ENCODE measurements around the gene CXCR4. TPM values are rescaled to one million over a fixed set of nuclear protein-coding genes. Genes with fewer than 3 reads are reported as not detected.
A peak's percentile ranks its signal among the peaks of the same experiment; 100 is the strongest.

CXCR4 gene
- total RNA-seq, 1 donor from 2014 or later = 88.8 TPM

DNA sequence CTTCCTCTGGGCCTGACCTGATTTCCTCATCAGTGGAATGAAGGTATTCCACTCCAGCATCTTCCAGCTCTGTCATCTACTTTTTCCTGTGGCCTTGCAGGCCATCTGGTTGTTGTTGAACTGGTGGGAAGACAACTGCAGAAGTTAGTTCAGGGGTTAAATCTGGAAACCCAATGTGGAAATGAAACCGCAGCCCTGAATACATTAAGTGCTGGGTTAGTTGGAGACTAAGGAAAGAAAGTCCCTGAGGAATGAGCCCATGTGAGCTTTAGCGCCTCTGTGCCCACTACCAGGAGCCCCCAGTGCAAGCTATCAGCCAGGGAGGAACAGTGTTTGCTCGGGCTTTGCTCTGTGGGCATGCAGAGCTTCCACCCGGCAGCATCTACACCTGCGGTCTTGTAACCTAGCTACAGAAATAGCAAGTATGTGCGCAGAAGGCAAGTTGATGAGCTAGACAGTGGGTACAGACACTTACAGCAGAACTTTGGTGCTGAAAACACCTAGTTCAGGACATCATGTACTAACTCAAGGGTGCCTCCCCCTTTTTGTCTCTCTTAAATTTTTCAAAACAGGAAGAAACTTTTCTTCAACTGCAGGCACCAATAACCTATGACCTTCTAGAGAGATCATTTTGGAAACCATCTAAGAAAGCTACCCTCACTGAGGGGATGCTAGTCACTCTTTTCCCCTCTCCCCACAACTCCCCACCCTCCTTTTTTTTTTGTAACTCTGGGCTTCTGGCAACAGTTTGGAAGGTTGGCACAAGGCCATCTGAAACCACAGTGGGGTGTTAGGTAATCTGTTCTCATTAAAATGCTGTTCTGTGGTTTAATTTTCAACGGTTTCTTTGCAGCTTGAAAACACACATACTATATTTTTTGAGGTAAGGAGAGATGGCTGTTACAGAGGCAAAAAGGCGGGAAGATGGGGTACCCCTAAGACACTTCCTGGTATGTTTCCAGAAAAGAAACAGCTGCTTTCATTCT, 18.3 kb upstream of the CXCR4 start:
- Mint-ChIP-seq H3K9me3 (no peaks in the 10 kb centered on the region), H3K36me3 (ENCODE audit: low read depth) (no peaks in the 10 kb centered on the region), H3K4me1 (peaks cover 80% of the 10 kb centered on the region), H3K27me3 (peaks cover 39% of the 10 kb centered on the region), H3K27ac (peak overlapping the region; percentile 66), H3K4me3 (peak overlapping the region; percentile 48)
- intact Hi-C loops (cut with micrococcal nuclease) = no loop called here
- DNase-seq = peak; percentile 90

DNA sequence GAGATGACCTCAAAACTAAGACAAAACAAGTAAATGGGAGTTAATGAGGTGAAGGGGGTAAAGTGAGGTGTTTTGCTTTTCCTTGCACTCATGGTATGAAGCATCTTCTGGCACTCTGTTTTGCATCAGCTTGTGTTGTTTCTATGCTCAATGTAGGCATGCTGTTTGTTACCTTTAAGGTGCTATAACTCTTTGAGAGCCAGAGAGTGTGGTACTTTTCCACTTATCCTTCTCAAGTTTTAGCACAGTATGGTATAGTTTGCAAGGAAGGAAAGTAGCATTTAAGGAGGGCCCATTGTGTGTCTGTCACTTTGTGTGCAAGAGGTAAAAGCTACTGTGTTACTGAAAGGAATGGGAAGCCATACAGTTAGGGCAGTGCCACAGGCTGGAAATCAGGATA, 17.5 kb upstream of the CXCR4 start:
- H3K36me3 Mint-ChIP-seq (ENCODE audit: low read depth) = no peaks in the 10 kb centered on the region
- peaks cover 32% of the 10 kb centered on the region for H3K27me3 Mint-ChIP-seq
- H3K27ac Mint-ChIP-seq = peak overlapping the region; percentile 39
- peaks cover 84% of the 10 kb centered on the region for H3K4me1 Mint-ChIP-seq
- intact Hi-C loops (cut with micrococcal nuclease) = no loop called here
- H3K4me3 Mint-ChIP-seq = peak overlapping the region; percentile 15
- DNase-seq = no peak
- H3K9me3 Mint-ChIP-seq = no peaks in the 10 kb centered on the region

DNA sequence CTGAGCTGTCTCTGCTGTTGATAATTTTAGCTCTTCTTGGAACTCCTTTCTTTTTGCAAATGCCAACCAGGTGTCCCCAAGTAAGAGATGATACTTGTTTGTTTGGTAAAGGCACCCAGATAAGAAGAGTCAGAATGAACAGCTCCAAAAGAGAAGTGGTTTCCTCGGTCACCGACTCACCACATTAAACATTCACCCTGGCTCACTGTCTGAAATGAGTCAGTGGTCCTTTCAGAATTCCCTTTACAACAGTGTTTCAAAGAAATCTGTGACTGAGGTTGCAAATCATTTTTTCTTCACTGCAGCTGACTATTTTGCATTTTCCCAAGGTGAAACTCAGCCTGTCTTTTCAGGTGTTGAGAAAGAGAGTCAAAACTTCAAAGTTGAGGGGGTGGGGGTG, 16.2 kb upstream of the CXCR4 start:
- Mint-ChIP-seq H3K27ac (peak overlapping the region; percentile 81), H3K4me1 (peaks cover 87% of the 10 kb centered on the region), H3K36me3 (ENCODE audit: low read depth) (peaks cover 2% of the 10 kb centered on the region), H3K4me3 (peak overlapping the region; percentile 58), H3K9me3 (no peaks in the 10 kb centered on the region), H3K27me3 (peaks cover 25% of the 10 kb centered on the region)
- peak; percentile 90 for DNase-seq
- intact Hi-C loops (cut with micrococcal nuclease) = loop anchor here (1.0 to 5.0 kb wide), 8 partner anchors 79 to 317 kb away; partner anchors contain the start of gene DARS1

DNA sequence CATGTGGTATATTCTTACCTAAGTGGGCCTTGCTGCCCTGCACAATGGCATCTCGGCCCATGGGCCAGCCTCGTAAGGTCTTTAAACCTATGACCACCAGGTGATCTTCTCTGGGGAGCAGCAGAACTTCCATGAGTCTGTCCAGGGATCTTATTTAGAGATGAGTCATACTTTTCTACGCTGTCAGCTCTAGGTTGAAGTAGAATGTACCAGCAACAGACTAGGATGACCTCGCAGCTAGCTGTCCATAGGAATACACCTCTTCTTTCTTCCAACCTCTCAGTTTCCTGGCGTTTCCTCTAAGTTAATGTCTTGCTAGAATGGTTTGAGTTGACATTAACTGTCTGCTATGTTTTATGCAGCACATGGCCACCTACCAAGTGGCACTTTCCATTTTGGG, 15.6 kb upstream of the CXCR4 start:
- peaks cover 26% of the 10 kb centered on the region for H3K27me3 Mint-ChIP-seq
- peak; percentile 65 for DNase-seq
- H3K9me3 Mint-ChIP-seq = no peaks in the 10 kb centered on the region
- peak overlapping the region; percentile 81 for H3K27ac Mint-ChIP-seq
- H3K36me3 Mint-ChIP-seq (ENCODE audit: low read depth) = peaks cover 4% of the 10 kb centered on the region
- H3K4me1 Mint-ChIP-seq = peaks cover 90% of the 10 kb centered on the region
- peak overlapping the region; percentile 58 for H3K4me3 Mint-ChIP-seq
- intact Hi-C loops (cut with micrococcal nuclease) = loop anchor here (2.0 to 5.0 kb wide), 5 partner anchors 73 to 316 kb away; no protein-coding TSS in a partner anchor

DNA sequence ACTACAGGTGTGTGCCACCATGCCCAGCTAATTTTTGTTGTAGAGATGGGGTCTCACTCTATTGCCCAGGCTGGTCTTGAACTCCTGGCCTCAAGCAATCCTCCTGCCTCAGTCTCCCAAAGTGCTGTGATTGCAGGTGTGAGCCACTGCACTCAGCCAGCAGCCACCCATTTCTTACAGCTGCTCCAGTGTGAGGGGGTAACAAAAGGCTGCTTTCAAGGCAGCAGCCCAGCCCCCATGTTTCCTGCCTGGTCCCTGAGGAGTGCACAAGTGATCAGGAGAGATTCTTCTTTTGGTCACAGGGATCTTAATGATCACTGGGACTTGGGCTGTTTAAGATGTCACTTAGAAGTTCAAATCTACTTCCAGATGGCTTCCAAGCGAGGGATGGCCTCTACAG, 15.2 kb upstream of the CXCR4 start:
- Mint-ChIP-seq H3K9me3 (no peaks in the 10 kb centered on the region), H3K36me3 (ENCODE audit: low read depth) (peaks cover 5% of the 10 kb centered on the region), H3K27me3 (peaks cover 25% of the 10 kb centered on the region), H3K4me3 (peak overlapping the region; percentile 76), H3K4me1 (peaks cover 92% of the 10 kb centered on the region), H3K27ac (peak overlapping the region; percentile 81)
- DNase-seq = no peak
- intact Hi-C loops (cut with micrococcal nuclease) = loop anchor here (2.0 to 5.0 kb wide), 5 partner anchors 74 to 316 kb away; no protein-coding TSS in a partner anchor

DNA sequence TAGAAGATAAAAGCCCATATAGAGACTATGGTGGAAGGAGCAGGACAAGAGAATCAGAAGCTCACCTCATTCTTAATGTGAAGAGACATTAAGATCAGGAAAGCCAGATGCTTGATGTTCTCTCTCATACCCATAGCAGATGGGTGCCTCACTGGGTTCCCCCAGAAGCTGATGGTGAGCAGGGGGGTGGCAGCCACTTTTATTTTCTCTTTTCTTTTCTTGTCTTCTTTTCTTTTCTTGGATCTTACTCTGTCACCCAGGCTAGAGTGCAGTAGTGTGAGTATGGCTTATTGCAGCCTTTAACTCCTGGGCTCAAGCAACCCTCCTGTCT, 14.8 kb upstream of the CXCR4 start:
- Mint-ChIP-seq H3K36me3 (ENCODE audit: low read depth) (peaks cover 5% of the 10 kb centered on the region), H3K27ac (peak overlapping the region; percentile 81), H3K4me1 (peaks cover 91% of the 10 kb centered on the region), H3K27me3 (peaks cover 23% of the 10 kb centered on the region), H3K9me3 (no peaks in the 10 kb centered on the region), H3K4me3 (peak overlapping the region; percentile 76)
- DNase-seq = peak; percentile 74
- intact Hi-C loops (cut with micrococcal nuclease) = loop anchor here (1.0 to 5.0 kb wide), 10 partner anchors 14 to 315 kb away; partner anchors contain the start of gene CXCR4

DNA sequence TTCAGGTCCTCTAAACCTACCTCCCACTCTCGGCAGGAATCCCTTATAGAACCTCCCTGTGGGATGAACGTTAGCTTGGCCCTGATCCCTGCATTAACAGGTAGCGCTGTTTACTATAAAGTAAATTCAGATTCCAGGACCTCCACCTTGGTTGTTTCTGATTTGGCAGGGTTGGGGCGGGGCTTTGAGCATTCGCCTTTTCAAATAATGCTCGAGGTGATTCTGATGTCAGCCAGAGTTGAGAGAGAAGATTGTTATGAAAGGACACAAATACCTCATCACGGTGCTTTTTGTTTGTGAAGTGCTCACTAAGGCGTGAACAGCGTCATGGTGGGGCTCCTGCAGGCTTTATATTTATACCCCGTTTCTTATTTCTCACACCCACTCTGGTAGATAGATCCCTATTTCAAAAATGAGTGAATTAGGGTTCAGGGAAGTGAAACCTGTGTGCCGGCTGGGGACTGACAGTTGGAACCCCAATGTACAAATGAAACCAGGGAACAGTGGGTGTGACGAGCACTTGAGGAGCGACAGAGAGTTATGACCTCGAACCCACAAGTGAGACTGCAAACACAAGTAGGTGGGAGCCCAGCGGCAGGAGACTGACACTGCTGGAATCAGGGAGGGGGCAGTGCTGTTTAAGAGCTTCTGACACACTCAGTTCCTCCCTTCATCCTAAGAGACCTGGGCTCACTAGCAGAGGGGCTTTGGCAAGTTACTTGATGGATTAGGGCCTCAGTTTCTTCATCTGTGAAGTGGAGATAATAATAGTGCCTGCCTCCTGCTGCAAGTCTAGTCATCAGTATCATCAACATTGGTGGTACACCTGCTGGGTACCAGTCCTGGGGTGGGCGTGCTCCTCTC, 14.2 kb upstream of the CXCR4 start:
- Mint-ChIP-seq H3K9me3 (no peaks in the 10 kb centered on the region), H3K27me3 (peaks cover 23% of the 10 kb centered on the region), H3K27ac (peak overlapping the region; percentile 81), H3K4me1 (peaks cover 88% of the 10 kb centered on the region), H3K36me3 (ENCODE audit: low read depth) (peaks cover 5% of the 10 kb centered on the region), H3K4me3 (peak overlapping the region; percentile 76)
- intact Hi-C loops (cut with micrococcal nuclease) = loop anchor here (1.0 to 5.0 kb wide), 10 partner anchors 14 to 315 kb away; partner anchors contain the start of gene CXCR4
- peak; percentile 91 for DNase-seq

DNA sequence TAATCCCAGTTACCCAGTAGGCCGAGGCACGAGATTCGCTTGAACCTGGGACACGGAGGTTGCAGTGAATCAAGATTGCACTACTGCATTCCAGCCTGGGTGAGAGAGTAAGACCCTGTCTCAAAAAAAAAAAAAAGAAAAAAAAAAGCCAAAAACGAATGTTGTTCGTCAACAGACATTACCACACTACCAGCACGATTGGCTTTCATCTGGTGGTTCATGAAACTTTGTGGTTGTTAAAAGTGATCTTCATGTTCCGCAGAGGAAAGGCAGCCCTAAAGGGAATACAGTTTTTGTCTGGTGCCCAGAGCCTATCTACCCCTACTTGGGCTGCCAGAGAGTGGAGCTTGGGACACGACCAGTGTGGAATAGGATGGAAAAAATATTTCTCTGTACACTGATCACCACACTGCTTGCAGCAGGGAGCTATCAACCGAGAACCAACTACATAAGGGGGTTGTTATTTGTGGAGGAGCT, 13.6 kb upstream of the CXCR4 start:
- peaks cover 5% of the 10 kb centered on the region for H3K36me3 Mint-ChIP-seq (ENCODE audit: low read depth)
- peak overlapping the region; percentile 76 for H3K4me3 Mint-ChIP-seq
- peak overlapping the region; percentile 81 for H3K27ac Mint-ChIP-seq
- peaks cover 81% of the 10 kb centered on the region for H3K4me1 Mint-ChIP-seq
- intact Hi-C loops (cut with micrococcal nuclease) = loop anchor here (5.0 kb wide), 3 partner anchors 124 to 314 kb away; no protein-coding TSS in a partner anchor
- H3K27me3 Mint-ChIP-seq = peaks cover 23% of the 10 kb centered on the region
- no peaks in the 10 kb centered on the region for H3K9me3 Mint-ChIP-seq
- DNase-seq = peak; percentile 89

DNA sequence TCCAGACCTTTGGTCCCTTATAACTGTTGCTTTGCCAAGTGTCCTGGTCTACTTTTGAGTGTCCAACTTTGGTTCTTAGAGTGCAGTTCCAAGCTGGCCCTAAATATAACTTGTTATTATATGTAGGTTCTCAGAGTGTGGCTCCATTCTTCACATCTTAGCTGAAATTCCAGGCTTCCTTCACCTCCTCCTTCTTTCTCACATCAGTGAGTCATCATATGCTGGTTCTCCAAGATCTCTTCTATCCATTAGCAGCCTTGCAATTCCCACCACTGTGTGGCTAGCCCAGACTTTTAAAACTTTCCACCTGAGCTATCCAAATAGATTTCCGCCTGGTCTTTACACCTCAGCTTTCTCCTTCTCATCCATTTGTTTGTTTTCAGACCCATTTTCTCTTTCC, 12.6 kb upstream of the CXCR4 start:
- Mint-ChIP-seq H3K36me3 (ENCODE audit: low read depth) (peaks cover 5% of the 10 kb centered on the region), H3K4me1 (peaks cover 74% of the 10 kb centered on the region), H3K27me3 (peaks cover 26% of the 10 kb centered on the region), H3K27ac (peak overlapping the region; percentile 46), H3K9me3 (no peaks in the 10 kb centered on the region), H3K4me3 (peak overlapping the region; percentile 17)
- no peak for DNase-seq
- intact Hi-C loops (cut with micrococcal nuclease) = loop anchor here (5.0 kb wide), 3 partner anchors 123 to 313 kb away; no protein-coding TSS in a partner anchor

DNA sequence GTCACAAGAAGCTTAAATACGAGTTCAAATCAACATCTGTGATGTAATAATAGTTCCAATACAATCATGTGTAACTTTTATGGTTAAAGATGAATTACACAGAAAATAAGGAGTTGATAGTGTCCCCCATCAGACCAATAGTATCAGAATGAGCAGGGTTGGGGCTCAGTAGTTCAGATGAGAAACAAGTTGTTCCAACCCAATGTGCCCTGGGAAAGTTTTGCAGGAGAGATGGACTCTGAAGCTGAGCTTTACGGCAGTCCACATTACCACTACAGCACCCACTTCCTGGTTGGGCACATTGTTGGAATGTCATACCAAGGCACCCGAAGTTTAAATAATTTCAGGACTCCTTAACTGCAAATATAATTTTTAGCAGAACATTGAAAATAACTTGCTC, 12.1 kb upstream of the CXCR4 start:
- peaks cover 5% of the 10 kb centered on the region for H3K36me3 Mint-ChIP-seq (ENCODE audit: low read depth)
- peaks cover 73% of the 10 kb centered on the region for H3K4me1 Mint-ChIP-seq
- H3K9me3 Mint-ChIP-seq = no peaks in the 10 kb centered on the region
- peak; percentile 68 for DNase-seq
- intact Hi-C loops (cut with micrococcal nuclease) = loop anchor here (5.0 kb wide), 3 partner anchors 123 to 313 kb away; no protein-coding TSS in a partner anchor
- peak overlapping the region; percentile 76 for H3K4me3 Mint-ChIP-seq
- peak overlapping the region; percentile 85 for H3K27ac Mint-ChIP-seq
- H3K27me3 Mint-ChIP-seq = peaks cover 28% of the 10 kb centered on the region

DNA sequence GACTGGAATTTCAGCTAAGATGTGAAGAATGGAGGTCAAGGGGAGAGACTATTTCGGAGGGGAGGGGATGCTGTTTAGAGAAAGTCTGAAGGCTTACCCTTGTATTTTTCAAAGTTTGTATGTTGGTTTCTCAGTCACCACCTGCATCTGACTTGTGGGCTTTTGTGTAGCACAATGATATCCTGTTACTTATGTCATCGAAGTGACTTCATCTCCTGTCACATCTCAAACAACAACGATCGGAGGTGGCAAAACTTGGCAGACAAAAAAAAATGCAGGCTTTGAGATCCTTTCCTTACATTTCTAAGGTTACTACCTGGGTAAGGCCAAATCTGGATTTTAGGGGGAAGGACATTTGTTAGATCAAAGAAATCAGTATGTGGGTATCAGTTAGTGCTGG, 11.7 kb upstream of the CXCR4 start:
- Mint-ChIP-seq H3K9me3 (no peaks in the 10 kb centered on the region), H3K4me1 (peaks cover 72% of the 10 kb centered on the region), H3K27me3 (peaks cover 32% of the 10 kb centered on the region), H3K36me3 (ENCODE audit: low read depth) (peaks cover 5% of the 10 kb centered on the region), H3K4me3 (peak overlapping the region; percentile 76), H3K27ac (peak overlapping the region; percentile 85)
- intact Hi-C loops (cut with micrococcal nuclease) = no loop called here
- DNase-seq = peak; percentile 87

DNA sequence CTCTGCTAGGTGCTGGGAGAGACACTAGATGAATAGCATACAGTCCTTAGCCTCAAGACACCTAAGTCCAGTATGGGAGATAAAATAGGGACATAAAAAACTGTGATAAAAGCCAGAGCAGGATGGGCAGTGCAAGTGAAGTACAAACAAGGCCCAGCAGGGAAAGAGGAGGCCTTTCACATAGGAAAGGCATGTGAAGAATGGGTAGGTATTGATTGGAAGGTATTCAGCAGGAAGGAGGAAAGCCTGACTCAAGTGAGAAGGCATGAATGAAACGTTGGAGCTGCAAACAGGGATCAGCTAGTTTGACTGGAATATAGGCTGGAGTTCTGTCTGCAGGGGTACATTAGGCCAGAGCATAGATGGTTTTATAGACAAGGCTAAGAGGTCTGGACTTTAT, 11.0 kb upstream of the CXCR4 start:
- DNase-seq = no peak
- Mint-ChIP-seq H3K4me3 (peak overlapping the region; percentile 13), H3K9me3 (no peaks in the 10 kb centered on the region), H3K27ac (peak overlapping the region; percentile 11), H3K4me1 (peaks cover 72% of the 10 kb centered on the region), H3K27me3 (peaks cover 37% of the 10 kb centered on the region), H3K36me3 (ENCODE audit: low read depth) (peaks cover 5% of the 10 kb centered on the region)
- intact Hi-C loops (cut with micrococcal nuclease) = no loop called here

DNA sequence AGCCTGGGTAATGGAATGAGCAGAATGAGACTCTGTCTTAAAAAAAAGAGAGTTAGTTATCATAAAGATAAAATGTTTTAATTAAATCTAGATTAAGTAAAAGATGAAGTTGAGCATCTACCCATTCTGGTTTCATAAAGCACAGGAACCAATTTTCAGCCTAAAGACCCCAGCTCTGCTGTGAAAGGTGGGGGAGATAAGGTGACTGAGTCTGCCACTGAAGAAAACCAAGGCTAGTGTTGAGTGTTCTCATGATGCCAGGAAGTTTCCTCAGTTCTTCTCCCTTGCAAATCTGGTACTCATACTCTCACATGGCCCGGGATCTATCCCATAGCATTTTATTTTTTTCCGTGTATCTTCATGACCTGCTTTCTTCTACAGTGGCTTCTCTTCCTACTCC, 10.4 kb upstream of the CXCR4 start:
- Mint-ChIP-seq H3K27me3 (peaks cover 40% of the 10 kb centered on the region), H3K36me3 (ENCODE audit: low read depth) (peaks cover 5% of the 10 kb centered on the region), H3K4me3 (no peak overlapping the region), H3K4me1 (peaks cover 71% of the 10 kb centered on the region), H3K9me3 (no peaks in the 10 kb centered on the region), H3K27ac (no peak overlapping the region)
- no peak for DNase-seq
- intact Hi-C loops (cut with micrococcal nuclease) = no loop called here
